Uterus (tissue), 4 donors: ENCODE results near the gene PLA2G6. TPM values are rescaled to one million over a fixed set of nuclear protein-coding genes. Genes with fewer than 3 reads are reported as not detected.
"Not testable (repeated sequence)": the region's sequence is repeated elsewhere in the genome, so short reads cannot be mapped to it uniquely, and the experiment has no call there.

ENCODE experiments used
- DNase-seq, 2 donors: peaks; one replicate each; pipeline ENCODE4 v3.0.0-alpha.2; 2019 to 2020
- H3K27ac ChIP-seq, 2 donors: fragments of 200-600 bp; sonication (generic); 1 replicate in 1 of 2; 2 replicates in 1 of 2; pipeline ENCODE4 v1.5.1; 2016 to 2018
- H3K27me3 ChIP-seq, 2 donors: fragments of 200-600 bp; sonication (generic); one replicate each; pipeline ENCODE4 v1.5.1; 2018 to 2019; ENCODE audit warnings: control low read depth in 1 of 2
- H3K36me3 ChIP-seq, 2 donors: fragments of 200-600 bp; sonication (generic); one replicate each; pipeline ENCODE4 v1.5.1; 2019; ENCODE audit warnings: control low read depth in 1 of 2
- H3K4me1 ChIP-seq, 2 donors: fragments of 200-600 bp; sonication (generic); one replicate each; pipeline ENCODE4 v1.5.1; 2018 to 2019; ENCODE audit warnings: control low read depth in 1 of 2
- H3K4me3 ChIP-seq, 2 donors: fragments of 200-600 bp; sonication (generic); 1 replicate in 1 of 2; 2 replicates in 1 of 2; pipeline ENCODE4 v1.5.1; 2018 to 2019; ENCODE audit warnings: mild to moderate bottlenecking in 1 of 2
- H3K9me3 ChIP-seq, 2 donors: fragments of 200-600 bp; sonication (generic); one replicate each; pipeline ENCODE4 v1.5.1; 2019; ENCODE audit warnings: control low read depth in 1 of 2
- POLR2A ChIP-seq, 2 donors: fragments of 450-650 bp; IDR thresholded peaks; one replicate each; pipeline ENCODE4 v1.6.1; 2016; ENCODE audit warnings: antibody characterized with exemption in 2 of 2, mild to moderate bottlenecking in 1 of 2, moderate library complexity in 1 of 2
- intact Hi-C: fragments of 100-400 bp; cut with DNase I; formaldehyde crosslinking; loops from one replicate; pipeline ENCODE4 v1.15.1; 2023; ENCODE audit warnings: low total_unique reads
- total RNA-seq, 4 donors: library from RNA; depleted of rRNA in 3 of 4; stranded (reverse); fragments of >200 nt in 3 of 4; gene quantifications; one replicate each; pipeline versions ENCODE4 v1.1.0 to v1.2.4, GENCODE V29; 2014 to 2023
- TF ChIP-seq, protein P1 (sequence below), 4 experiments: fragments of 200-600 bp in 2 of 4; fragments of 450-650 bp in 2 of 4; sonication (generic) in 2 of 4; IDR thresholded peaks; one replicate each; pipeline ENCODE4 v1.5.1; 2016 to 2019; ENCODE audit warnings: antibody characterized with exemption in 4 of 4, mild to moderate bottlenecking in 2 of 4, moderate library complexity in 1 of 4
- donor health status: DM: yes; HTN: yes; CAD: no.

PLA2G6 gene
- total RNA-seq, 4 donors from 2014 or later = 8.7 to 50.9 (median 34.5) TPM

DNA sequence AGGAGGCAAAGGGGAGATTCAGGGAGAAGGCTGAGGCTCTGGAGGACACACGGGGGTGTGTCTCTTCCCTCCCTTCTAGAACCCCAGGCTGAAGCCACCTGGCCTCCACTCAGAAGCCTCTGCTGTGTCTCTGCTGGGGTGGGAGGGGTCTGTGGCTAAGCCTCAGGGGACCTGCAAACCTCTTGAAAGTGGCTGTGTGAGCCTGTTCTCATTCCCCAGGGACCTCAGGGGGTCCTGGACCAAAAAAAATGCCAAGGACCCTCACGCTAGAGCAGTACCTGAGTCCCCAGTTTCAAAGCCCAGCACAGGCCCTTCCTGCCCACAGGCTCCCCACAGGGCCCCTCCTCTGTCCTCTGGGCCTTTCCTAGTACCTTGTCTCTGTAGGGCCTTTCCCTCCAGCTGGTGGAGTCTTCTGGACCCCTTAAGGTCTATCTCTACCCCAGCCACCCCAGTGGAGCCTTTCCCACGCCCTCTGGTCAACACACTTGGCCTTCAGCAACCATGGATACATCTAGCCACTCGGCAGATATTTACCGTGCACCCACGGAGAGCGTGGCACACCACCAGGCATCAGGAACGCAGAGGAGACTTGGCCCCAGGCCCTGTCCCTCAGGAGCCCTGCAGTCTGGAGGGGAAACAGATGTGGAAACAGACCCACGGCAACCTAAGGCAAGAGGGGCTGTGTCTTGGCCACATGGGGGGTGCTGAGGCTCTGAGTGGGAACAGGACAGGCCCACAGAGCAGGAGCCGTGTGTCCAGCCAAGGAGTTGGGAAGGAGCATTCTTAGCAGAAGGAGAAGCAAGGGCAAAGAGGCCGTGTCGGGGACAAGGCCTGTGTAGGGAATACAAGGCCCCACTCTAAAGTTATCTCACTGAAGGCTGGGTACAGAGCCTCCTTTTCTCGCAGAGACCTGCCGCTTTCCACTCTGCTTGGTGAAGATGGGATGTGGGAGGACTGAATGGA lies 18.5 kb downstream of the PLA2G6 start:
- no peak overlapping the region for H3K27ac ChIP-seq
- H3K9me3 ChIP-seq = no peaks in the 10 kb centered on the region
- no peaks in the 10 kb centered on the region for H3K36me3 ChIP-seq
- TF ChIP-seq POLR2A (IDR thresholded peaks at IDR 0.05) = no peak
- TF ChIP-seq, protein P1, sequence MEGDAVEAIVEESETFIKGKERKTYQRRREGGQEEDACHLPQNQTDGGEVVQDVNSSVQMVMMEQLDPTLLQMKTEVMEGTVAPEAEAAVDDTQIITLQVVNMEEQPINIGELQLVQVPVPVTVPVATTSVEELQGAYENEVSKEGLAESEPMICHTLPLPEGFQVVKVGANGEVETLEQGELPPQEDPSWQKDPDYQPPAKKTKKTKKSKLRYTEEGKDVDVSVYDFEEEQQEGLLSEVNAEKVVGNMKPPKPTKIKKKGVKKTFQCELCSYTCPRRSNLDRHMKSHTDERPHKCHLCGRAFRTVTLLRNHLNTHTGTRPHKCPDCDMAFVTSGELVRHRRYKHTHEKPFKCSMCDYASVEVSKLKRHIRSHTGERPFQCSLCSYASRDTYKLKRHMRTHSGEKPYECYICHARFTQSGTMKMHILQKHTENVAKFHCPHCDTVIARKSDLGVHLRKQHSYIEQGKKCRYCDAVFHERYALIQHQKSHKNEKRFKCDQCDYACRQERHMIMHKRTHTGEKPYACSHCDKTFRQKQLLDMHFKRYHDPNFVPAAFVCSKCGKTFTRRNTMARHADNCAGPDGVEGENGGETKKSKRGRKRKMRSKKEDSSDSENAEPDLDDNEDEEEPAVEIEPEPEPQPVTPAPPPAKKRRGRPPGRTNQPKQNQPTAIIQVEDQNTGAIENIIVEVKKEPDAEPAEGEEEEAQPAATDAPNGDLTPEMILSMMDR (IDR thresholded peaks at IDR 0.05) = no peak
- intact Hi-C loops = no loop called here
- no peak overlapping the region for H3K4me3 ChIP-seq
- no peaks in the 10 kb centered on the region for H3K27me3 ChIP-seq
- no peak for DNase-seq
- H3K4me1 ChIP-seq = no peaks in the 10 kb centered on the region

- TF ChIP-seq POLR2A (IDR thresholded peaks at IDR 0.05) = no peak
- TF ChIP-seq, protein P1 (IDR thresholded peaks at IDR 0.05) = no peak
- no peak for DNase-seq
- intact Hi-C loops = no loop called here
- Histone ChIP-seq H3K27ac (no peak overlapping the region), H3K36me3 (no peaks in the 10 kb centered on the region), H3K9me3 (no peaks in the 10 kb centered on the region), H3K27me3 (no peaks in the 10 kb centered on the region), H3K4me1 (no peaks in the 10 kb centered on the region), H3K4me3 (no peak overlapping the region)
Observed at GRCh38 chr22:38155703-38156102, 25.9 kb downstream of the PLA2G6 start.

- H3K4me3 ChIP-seq, H3K4me1 ChIP-seq, H3K27me3 ChIP-seq, DNase-seq, intact Hi-C loops, H3K27ac ChIP-seq, H3K36me3 ChIP-seq, H3K9me3 ChIP-seq: not testable (repeated sequence)
Observed at GRCh38 chr22:38154563-38154915, 27.1 kb downstream of the PLA2G6 start.

DNA sequence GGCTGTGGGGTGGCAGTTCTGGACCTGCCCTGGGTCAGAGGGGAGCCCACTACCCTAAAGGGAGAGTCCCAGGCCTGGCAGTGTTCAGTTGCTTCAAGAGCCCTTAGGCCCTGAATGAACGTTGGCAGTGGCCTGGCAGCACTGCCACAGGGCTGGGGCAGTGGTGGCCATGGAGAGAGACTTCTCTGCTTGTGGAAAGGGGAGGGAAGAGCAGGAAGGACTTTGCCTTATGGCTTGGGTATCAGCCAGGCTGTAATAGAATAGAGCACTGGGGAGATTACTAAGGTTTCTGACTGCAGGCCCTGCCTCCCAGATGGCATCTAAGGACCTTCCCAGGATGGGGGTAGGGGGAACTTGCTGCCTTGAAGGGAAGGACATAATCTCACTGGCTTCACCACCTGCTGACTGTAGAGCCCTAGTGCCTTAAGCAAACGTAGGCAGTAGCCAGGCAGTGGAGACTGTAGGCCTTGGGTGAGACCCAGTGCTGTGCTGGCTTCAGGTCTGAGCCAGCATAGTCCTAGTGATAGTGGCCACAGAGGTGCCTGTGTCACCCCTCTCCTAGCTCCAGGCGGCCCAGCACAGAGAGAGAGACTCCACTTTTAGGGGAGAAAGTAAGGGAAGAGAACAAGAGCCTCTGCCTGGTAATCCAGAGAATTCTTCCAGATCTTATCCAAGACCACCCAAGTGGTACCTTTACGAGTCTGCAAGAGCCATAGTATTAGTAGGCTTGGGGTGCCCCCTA lies 27.6 kb downstream of the PLA2G6 start:
- no peak overlapping the region for H3K27ac ChIP-seq
- no peak for DNase-seq
- no peaks in the 10 kb centered on the region for H3K9me3 ChIP-seq
- no peak for TF ChIP-seq POLR2A (IDR thresholded peaks at IDR 0.05)
- TF ChIP-seq, protein P1 (IDR thresholded peaks at IDR 0.05) = no peak
- intact Hi-C loops = no loop called here
- no peaks in the 10 kb centered on the region for H3K27me3 ChIP-seq
- H3K4me3 ChIP-seq = no peak overlapping the region
- H3K4me1 ChIP-seq = no peaks in the 10 kb centered on the region
- no peaks in the 10 kb centered on the region for H3K36me3 ChIP-seq

DNA sequence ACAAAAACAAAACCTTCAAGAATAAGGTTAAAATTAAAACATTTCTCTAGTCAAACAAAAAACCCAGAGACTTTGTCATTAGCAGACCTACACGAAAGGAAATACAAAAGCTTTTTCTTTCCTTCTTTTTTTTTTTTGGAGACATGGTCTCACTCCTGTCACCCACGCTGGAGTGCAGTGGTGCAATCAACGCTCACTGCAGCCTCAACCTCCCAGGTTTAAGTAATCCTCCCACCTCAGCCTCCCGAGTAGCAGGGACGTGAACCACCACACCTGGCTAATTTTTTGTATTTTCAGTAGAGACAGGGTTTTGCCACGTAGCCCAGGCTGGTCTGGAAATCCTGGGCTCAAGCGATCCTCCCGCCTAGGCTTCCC lies 30.5 kb downstream of the PLA2G6 start:
- H3K9me3 ChIP-seq = no peaks in the 10 kb centered on the region
- TF ChIP-seq POLR2A (IDR thresholded peaks at IDR 0.05) = no peak
- TF ChIP-seq, protein P1 (IDR thresholded peaks at IDR 0.05) = no peak
- H3K27me3 ChIP-seq = no peaks in the 10 kb centered on the region
- no peak overlapping the region for H3K4me3 ChIP-seq
- DNase-seq = no peak
- intact Hi-C loops = no loop called here
- no peaks in the 10 kb centered on the region for H3K36me3 ChIP-seq
- H3K4me1 ChIP-seq = no peaks in the 10 kb centered on the region
- no peak overlapping the region for H3K27ac ChIP-seq
